GM19395 (cell line): ENCODE measurements around the gene OR52H1.

ENCODE experiments used
- ATAC-seq: cut with Tn5 transposase; IDR thresholded peaks from one replicate; pipeline ENCODE4 v1.9.1; 2021; ENCODE audit warnings: mild to moderate bottlenecking, moderate library complexity; ENCODE audit not compliant: unreplicated experiment

OR52H1 gene

DNA sequence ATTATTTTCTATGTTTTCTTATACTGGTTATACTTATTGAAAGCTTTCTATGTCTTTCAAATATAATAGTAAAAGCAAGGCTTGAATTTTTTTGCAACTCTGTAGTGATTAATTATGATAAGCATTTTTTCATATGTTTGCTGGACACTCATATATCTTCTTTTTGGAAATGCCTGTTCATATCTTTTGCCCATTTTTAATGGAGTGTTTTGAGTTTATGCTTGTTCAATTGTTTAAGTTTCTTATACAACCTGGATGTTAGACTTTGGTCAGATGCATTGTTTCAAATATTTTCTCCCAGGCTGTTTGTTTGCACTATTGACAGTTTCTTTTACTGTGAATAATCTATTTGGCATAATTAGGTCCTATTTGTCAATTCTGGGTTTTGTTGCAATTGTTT is 11.9 kb downstream of the OR52H1 start:
- ATAC-seq = no peak

DNA sequence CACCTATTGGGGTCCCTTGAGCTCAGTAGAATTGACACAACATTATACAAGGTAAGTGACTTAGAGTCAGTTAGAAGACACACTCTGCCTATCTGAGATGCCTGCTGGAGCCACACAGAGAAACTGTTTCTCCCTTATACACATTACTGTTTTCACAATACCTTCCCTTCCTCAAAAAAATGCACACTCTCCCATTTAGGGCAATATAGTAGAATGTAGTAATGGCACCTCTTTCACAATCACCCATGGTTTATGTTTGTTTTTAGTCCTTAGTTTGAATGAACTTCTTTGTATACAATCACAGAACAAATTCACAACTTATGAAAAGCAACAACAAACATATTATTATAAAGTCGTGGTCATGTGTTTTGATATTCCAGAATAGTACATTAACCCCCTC is 14.3 kb downstream of the OR52H1 start:
- ATAC-seq = no peak

DNA sequence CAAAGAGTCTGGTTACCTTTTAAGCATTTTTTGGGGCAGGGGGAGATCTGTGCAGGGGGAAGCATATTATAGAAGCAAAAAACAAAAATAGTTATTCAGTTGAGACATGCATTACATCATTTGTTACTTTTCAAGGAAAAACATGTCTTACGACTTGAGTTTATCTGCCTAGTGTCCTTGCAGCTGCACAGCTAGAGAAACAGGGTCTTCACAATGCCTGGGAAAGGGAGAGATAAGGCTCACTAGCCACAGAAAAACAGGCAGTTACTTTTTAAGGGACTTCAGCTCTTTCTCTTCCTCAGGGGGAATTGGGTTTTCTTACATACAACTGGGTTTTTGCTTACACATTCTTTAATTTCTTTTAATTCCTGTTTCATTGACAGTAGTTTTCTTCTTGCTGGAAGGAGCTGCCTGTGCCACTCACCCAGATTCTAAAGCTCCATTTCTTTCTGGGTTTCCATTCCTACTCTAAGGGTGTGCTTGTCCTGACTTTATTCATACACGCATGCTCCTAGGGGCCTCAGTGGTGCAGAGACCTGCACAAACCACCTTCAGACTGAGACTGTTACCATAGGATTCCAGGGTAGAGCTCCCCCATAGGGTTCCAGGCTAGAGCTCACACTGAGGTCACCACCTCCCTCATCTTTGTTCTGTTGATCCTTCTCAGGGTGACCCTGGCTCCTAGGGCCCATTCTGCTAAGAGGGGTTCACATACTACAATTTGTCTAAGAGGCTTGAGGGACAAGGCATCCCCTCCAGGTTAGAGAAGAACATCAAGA is 17.1 kb downstream of the OR52H1 start:
- ATAC-seq = no peak

DNA sequence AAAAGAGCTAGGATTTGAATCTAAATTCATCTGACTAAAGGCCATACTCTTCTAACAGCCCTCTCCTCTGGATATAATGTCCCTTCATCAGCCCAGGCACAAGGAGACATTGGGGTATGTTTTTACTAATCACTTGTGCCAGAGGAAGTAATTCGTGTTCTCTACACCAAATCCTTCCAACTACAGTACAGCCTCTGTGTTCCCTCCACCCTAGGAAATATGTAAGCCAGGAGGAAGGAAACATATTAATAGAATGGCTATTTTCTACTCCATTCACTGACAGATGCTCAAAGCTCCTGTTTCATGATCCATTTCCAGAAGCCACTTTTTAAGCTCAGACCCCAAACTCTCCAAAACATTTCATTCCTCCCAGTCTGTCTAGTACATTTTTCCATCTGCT is 19.8 kb downstream of the OR52H1 start:
- ATAC-seq = no peak

DNA sequence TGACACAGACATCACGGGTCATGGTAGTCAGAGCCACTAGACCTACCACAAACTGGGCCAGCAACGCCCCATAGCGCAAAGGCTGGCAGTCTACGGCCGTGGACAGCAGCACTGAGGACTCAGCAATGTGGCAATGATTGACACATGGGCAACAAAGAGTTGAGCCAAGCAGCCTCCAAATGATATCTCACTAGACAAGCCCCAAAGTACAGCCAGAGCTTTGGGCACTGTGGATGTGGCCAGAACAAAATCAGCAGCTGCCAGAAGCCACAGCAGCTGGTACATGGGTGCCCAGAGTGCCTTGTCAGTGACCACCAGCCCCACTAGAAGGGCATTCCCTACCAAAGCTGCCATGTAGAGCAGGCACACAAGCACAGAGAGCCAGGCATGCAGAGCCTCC is 20.6 kb downstream of the OR52H1 start:
- ATAC-seq = no peak

DNA sequence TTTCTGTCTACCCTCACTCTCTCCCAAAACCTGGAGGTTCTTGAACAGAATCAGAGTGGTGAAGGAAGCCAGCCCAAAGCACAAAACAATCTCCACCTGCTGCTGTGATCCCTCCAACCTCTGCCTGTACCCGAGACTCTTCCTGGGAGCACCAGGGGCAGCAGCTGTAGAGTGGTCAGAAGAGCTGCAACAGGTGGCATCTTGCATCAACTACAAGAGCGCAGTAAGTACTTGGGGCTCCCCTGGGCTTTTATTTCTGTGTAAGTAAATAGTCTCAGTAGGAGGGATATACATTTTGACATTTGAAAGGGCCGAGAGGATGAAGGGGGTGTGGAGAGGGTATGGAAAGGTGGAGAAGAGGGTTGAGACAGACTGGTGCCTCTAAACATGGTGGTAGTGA is 23.6 kb downstream of the OR52H1 start:
- ATAC-seq = no peak

DNA sequence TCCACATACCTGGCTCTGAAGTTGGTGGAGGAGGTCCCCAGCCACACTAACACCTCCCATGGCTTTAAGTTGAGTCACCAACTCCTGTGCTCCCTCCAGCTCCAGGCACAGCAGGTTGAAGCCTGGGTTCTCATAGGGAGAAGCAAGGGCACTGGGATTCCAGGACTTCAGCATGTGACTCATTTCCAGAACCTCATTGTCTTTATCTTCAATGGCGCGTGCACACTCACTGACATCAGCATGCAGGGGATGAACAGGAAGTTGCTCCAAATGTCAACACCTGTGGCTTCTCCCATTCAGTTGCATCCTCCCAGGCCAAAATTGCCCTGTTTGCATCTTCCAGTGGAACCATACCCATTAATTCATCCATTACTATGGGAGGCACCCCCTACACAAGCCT is 26.0 kb downstream of the OR52H1 start:
- no peak for ATAC-seq

DNA sequence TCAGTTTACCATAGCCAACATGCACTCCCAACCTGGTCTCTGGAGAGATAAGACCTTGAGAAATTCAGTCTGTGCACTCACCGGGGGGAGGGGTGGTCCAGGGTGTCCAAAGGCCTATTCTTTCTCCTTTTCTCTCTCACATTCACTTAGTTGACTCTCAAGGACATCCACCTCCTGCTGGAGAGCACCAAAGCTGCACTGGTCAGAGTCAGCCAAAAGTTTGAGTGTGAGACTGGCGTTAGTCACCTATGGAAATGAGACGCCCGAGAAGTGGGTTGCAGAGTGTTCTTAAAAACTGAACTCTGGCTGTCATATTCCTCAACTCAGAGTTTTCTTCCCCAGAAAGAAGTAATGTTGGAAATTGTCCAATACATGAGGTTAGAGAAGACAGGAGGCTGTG is 26.8 kb downstream of the OR52H1 start:
- ATAC-seq = no peak

DNA sequence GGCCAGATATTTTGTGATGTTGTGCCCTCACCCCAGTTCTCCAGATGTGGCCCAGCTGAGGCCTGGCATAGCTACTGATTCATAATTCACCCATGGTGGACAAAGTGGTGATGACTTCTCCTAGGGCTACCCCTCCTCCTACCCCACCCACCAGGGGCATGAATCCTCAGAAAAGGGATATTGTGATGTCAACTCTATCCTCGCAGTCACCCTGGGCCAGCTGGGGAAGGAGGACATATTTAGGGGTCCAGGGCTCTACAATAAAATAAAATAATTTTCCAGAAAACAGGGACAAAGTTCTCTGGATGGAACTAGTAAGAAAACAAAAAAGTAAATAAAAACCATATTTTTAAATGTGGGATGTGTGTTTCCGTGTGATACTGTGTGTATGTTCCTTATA is 31.7 kb downstream of the OR52H1 start, which contains the start of gene UBQLNL:
TSS of gene UBQLNL (minus strand) at position 101 of the 400 bp plus-strand sequence. CDS start 258 bp downstream, outside the sequence.
- no peak for ATAC-seq

DNA sequence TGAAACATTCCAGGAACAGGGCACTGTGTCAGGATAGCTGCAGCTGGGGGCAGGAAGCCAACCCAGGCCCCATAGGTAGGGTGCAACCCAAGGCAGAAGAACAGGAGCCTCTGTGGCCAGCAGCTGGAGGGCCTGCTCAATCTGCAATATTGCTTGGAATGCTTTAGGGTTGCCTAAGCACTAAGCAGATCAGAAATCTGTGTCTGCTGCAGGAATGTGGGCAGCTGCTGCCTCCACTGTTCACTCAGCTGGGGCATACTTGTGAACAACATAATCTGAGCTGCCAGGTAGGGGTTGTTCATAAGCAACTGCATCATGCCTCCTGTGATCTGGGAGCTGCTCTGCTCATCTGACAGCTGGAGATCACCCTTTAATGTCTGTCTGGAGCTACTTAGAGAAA is 33.5 kb downstream of the OR52H1 start:
- ATAC-seq = no peak

DNA sequence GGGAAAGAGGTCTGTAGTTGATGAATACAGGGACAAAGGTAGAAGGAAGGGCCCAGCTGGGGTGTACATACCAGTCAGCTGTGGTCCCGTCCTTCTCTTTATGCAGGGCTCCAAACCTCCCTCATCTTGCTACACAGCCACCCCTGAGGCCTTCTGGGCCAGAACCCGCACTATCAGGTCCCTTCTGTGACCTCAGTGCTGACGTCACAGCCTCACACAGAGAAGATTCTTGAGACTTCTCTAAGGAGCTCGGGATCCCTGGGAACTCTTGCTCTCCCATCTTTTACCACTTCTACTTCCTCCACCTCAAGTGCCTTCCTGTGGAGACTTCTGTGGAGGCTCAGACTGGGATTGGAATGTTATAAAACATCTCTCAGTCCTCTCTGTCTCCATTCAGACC is 38.5 kb downstream of the OR52H1 start, which contains the start of gene UBQLN3:
TSS of gene UBQLN3 (minus strand) at position 155 of the 400 bp plus-strand sequence. CDS start 399 bp downstream, outside the sequence.
- ATAC-seq = no peak

DNA sequence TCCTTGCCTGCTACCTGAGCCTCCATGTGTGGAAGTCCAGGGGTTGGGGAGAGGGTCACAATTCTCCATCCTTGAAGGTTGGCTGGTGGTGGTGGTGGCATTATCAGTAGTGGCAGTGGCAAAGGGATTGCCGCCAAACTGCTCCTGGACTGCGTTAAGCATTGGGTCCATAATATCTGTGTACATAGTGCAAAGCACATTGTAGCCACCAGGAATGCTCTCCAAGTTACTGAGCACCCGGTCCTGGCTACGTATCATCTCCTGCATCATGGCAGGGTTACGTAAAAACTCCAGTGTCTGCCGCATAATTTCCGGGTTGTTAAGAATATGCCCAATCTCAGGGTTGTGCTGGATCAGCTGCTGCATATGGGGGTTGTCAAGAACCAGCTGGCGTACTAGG is 39.7 kb downstream of the OR52H1 start:
- ATAC-seq = no peak

DNA sequence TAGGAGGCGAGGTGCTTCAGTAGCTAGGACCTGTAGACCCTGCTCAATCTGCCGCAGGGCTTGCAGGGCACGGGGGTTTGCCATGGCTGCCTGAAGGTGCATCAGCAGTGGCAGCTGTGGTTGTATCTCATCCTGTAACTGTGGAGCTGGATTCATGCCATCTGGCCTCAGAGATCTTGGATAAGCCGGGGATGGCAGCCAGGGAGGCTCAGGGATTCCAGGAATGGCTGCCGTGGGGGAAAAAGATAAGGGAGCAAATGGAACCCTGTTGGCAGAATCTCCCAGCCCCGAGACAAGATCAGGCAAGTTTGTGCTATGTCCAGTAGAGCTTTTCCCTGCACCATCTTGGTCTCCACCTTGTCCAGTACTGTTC is 40.4 kb downstream of the OR52H1 start:
- ATAC-seq = no peak

DNA sequence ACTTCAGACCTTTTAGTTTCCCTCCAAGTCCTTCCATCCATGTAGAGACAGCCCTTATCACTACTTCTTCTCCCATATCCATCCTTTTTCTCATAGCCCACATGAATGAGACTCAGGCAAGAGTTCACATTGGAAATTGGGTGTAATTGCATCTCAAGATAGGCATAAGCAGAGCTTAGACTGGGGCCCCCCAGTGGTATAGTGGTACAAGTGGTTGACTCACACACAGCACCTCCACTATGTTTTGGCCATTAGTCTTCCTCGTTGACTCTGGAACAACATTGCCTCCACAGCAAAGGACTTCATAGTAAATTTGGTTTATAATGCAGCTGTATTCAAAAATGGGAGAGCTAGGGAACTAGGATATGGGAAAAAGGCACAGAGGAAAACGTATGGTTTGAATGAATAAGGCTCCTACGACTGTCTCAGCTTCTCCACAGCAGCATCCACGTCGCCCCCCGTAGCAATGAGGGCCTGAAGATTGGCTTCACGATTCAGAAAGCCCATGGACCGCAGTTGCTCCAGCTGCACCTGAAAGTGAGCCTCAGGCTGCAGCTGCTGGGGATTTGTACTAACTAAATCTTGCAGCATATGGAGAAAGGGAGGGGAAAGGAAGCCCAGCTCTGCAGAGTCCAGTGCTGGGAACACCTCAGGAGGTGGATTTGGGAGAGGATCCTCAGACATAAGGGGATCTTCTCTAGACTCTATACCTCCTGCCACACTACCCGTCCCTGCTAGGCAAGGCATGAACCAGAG is 41.0 kb downstream of the OR52H1 start:
- ATAC-seq = no peak

DNA sequence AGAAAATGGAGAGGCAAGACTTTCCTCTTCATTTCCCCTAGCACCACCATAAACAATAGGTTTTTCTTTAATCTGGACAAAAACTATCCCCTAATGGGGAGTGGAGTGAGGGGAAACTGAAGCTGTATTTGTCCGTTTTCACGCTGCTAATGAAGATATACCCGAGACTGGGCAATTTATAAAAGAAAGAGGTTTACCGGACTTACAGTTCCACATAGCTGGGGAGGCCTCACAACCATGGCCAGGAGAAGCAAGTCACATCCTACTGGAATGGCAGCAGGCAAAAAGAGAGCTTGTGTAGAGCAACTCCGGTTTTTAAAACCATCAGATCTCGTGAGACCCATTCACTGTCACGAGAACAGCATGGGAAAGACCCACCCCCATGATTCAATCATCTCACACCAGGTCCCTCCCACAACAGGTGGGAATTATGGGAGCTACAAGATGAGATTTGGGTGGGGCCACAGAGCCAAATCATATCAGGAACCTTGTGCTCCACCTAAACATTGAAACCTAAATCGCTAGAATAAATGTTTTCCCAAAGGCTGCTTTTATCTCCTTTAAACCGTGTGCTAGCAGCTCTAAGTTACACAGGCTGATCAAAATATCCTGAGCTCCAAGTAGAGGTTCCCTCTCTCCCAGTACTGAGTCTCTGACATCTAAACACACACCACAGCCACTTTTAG is 42.8 kb downstream of the OR52H1 start:
- ATAC-seq = no peak

DNA sequence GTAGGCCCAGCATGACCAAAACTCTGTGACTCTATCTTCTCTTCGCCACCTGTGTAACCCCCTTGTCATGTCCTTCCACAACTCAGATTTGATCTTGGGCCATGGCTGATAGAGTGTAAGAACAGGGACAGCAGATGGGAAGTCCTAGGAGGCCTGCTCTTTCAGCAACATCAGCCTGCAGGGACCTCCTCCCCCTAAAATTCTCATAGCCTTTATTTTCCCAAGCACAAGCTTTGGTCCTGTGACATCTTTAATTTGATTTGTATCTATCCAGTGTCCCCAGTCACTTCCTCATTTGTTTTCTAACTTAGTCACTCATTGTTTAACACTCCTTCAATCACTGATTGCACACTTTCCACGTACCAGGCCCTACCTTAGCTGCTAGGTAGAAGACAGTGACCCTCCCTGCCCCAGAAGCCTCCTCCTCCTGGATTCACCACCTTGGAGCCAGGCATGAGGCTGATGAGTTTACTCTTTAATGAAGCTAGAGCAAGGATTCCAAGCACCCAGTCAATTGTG is 43.9 kb downstream of the OR52H1 start:
- ATAC-seq = no peak

DNA sequence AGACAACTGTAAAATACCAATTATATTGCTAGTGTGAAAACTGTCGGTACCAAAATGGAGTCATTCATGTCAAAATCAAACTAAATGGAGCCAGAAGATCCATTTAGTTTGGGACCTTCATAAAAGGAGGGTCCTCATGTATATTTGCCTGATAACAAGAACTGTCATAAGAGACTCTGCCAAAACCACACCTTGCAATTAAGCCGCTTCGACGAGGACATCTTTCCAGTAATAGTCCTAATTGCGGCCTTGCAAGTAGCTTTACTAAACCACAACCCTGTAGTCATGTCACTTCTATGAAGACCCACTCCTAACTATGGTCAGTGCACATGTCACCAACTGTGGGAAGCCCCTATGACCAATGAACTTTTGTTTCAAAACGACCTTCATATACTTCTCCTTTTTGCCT is 47.9 kb downstream of the OR52H1 start:
- ATAC-seq = no peak

DNA sequence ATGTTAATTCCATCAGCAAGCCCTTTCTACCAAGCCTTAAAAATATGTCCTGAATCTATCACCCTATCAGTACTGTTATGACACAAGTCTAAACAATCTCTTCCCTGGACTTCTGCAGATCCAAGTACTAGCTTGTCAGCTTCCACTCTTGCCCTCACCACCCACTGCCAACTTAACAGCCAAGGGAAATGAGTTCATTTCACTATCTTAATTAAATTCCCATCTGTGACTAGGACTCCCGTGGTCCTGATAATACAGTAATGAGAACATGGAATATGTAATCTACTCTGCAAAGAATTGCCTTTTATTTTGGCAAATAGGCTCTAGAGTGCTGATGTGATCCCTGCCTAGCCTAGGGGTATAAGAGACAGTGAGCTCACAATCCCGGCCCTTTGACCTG is 48.7 kb downstream of the OR52H1 start:
- no peak for ATAC-seq
